Measurements from ENCODE around the gene RNF167. TPM values are rescaled to one million over a fixed set of nuclear protein-coding genes. Genes with fewer than 3 reads are reported as not detected.

RNF167 gene
- total RNA-seq, 2 experiments from 2014 or later: 249 to 261 TPM

GRCh38 chr17:4974115-4974670 is 34.1 kb downstream of the RNF167 start:
- Mint-ChIP-seq H3K9me3 (no peaks in the 10 kb centered on the region), H3K4me1 (peaks cover 14% of the 10 kb centered on the region), H3K27me3 (no peaks in the 10 kb centered on the region), H3K36me3 (ENCODE audit: low read depth) (peaks cover 62% of the 10 kb centered on the region), H3K4me3 (no peak overlapping the region), H3K27ac (no peak overlapping the region)
- ChIA-PET CTCF (no interaction called here), POLR2A (interaction anchor here (0.6 to 15.5 kb wide), 3 partner anchors 14 to 38 kb away, joined by 3 to 711 read pairs (median 78); partner anchors contain the start of genes CAMTA2, ENO3, PFN1 and RNF167)
- no peak for DNase-seq

- H3K27me3 Mint-ChIP-seq: no peaks in the 10 kb centered on the region
- no peak for DNase-seq
- peaks cover 70% of the 10 kb centered on the region for H3K36me3 Mint-ChIP-seq (ENCODE audit: low read depth)
- H3K4me3 Mint-ChIP-seq: no peak overlapping the region
- no peak overlapping the region for H3K27ac Mint-ChIP-seq
- H3K4me1 Mint-ChIP-seq: peaks cover 19% of the 10 kb centered on the region
- H3K9me3 Mint-ChIP-seq: no peaks in the 10 kb centered on the region
- ChIA-PET POLR2A (interaction anchor here (1.2 to 3.4 kb wide), 4 partner anchors 10 to 54 kb away, joined by 4 to 24 read pairs (median 6); partner anchors contain the start of genes PFN1 and SPAG7), CTCF (interaction anchor here (0.8 to 1.3 kb wide), 2 partner anchors 69 to 83 kb away, joined by 3 read pairs; no protein-coding TSS in a partner anchor)
Observed at GRCh38 chr17:4978726-4979125, 38.7 kb downstream of the RNF167 start.

- Mint-ChIP-seq H3K36me3 (ENCODE audit: low read depth) (peaks cover 61% of the 10 kb centered on the region), H3K4me3 (no peak overlapping the region), H3K27ac (peak overlapping the region; percentile 60), H3K9me3 (no peaks in the 10 kb centered on the region), H3K4me1 (peaks cover 23% of the 10 kb centered on the region), H3K27me3 (no peaks in the 10 kb centered on the region)
- DNase-seq: peak; percentile 45
- ChIA-PET CTCF (interaction anchor here (0.5 to 2.4 kb wide), 13 partner anchors 10 to 84 kb away, joined by 3 to 8 read pairs (median 4); partner anchors contain the start of genes RNF167, SLC25A11 and SPAG7), POLR2A (interaction anchor here (0.6 to 3.4 kb wide), 7 partner anchors 9 to 62 kb away, joined by 3 to 24 read pairs (median 3); partner anchors contain the start of genes PFN1 and SPAG7)
Observed at GRCh38 chr17:4980644-4981216, 40.7 kb downstream of the RNF167 start.

- ChIA-PET CTCF (interaction anchor here (1.6 to 1.8 kb wide), 2 partner anchors 15 to 49 kb away, joined by 4 to 9 read pairs; partner anchors contain the start of gene SPAG7), POLR2A (interaction anchor here (1.2 to 9.9 kb wide), 2 partner anchors 15 to 38 kb away, joined by 5 to 122 read pairs; partner anchors contain the start of genes PFN1, RNF167, SLC25A11 and SPAG7)
- Mint-ChIP-seq H3K36me3 (ENCODE audit: low read depth) (peaks cover 59% of the 10 kb centered on the region), H3K9me3 (no peaks in the 10 kb centered on the region), H3K4me3 (no peak overlapping the region), H3K4me1 (peaks cover 35% of the 10 kb centered on the region), H3K27me3 (no peaks in the 10 kb centered on the region), H3K27ac (no peak overlapping the region)
- DNase-seq: no peak
Observed at GRCh38 chr17:4982305-4982704, 42.2 kb downstream of the RNF167 start.

GRCh38 chr17:4986403-4986802 is 46.3 kb downstream of the RNF167 start:
- Mint-ChIP-seq H3K4me3 (peak overlapping the region; percentile 88), H3K9me3 (no peaks in the 10 kb centered on the region), H3K36me3 (ENCODE audit: low read depth) (peaks cover 28% of the 10 kb centered on the region), H3K27ac (peak overlapping the region; percentile 88), H3K27me3 (no peaks in the 10 kb centered on the region), H3K4me1 (peaks cover 44% of the 10 kb centered on the region)
- CTCF ChIA-PET: interaction anchor here (0.7 to 3.7 kb wide), 11 partner anchors 11 to 196 kb away, joined by 3 to 22 read pairs (median 4); partner anchors contain the start of genes INCA1, KIF1C, RNF167 and SLC25A11
- POLR2A ChIA-PET: interaction anchor here (0.8 to 9.9 kb wide), 9 partner anchors 8 to 500 kb away, joined by 3 to 122 read pairs (median 4); partner anchors contain the start of genes C17orf107, DERL2, INCA1 and KIF1C
- peak; percentile 21 for DNase-seq

- POLR2A ChIA-PET: interaction anchor here (0.8 to 9.9 kb wide), 14 partner anchors 8 to 499 kb away, joined by 3 to 122 read pairs (median 4); partner anchors contain the start of genes C17orf107, DERL2, INCA1 and KIF1C
- Mint-ChIP-seq H3K36me3 (ENCODE audit: low read depth) (peaks cover 26% of the 10 kb centered on the region), H3K27me3 (no peaks in the 10 kb centered on the region), H3K4me3 (peak within 1 kb of the TSS; percentile 88), H3K9me3 (no peaks in the 10 kb centered on the region), H3K27ac (peak within 1 kb of the TSS; percentile 88), H3K4me1 (peaks cover 40% of the 10 kb centered on the region)
- CTCF ChIA-PET: interaction anchor here (0.7 to 3.7 kb wide), 17 partner anchors 8 to 197 kb away, joined by 3 to 22 read pairs (median 4); partner anchors contain the start of genes INCA1, KIF1C, RNF167 and SLC25A11
- DNase-seq: peak; percentile 89
Observed at GRCh38 chr17:4986951-4987766, 47.1 kb downstream of the RNF167 start, which contains the start of gene CAMTA2. CAMTA2 (minus strand) TSS chr17:4987675; CDS start chr17:4986222, 1,453 bp downstream.

- H3K36me3 Mint-ChIP-seq (ENCODE audit: low read depth): peaks cover 18% of the 10 kb centered on the region
- ChIA-PET CTCF (interaction anchor here (0.8 to 3.7 kb wide), 13 partner anchors 7 to 198 kb away, joined by 3 to 22 read pairs (median 5); partner anchors contain the start of genes INCA1, KIF1C, RNF167 and SLC25A11), POLR2A (interaction anchor here (0.6 to 9.9 kb wide), 10 partner anchors 9 to 79 kb away, joined by 3 to 122 read pairs (median 4); partner anchors contain the start of genes ENO3, INCA1, KIF1C and PFN1)
- no peaks in the 10 kb centered on the region for H3K27me3 Mint-ChIP-seq
- H3K4me1 Mint-ChIP-seq: peaks cover 40% of the 10 kb centered on the region
- peak overlapping the region; percentile 88 for H3K4me3 Mint-ChIP-seq
- DNase-seq: no peak
- no peaks in the 10 kb centered on the region for H3K9me3 Mint-ChIP-seq
- peak overlapping the region; percentile 88 for H3K27ac Mint-ChIP-seq
Observed at GRCh38 chr17:4987767-4988567, 47.9 kb downstream of the RNF167 start.

- CTCF ChIA-PET: interaction anchor here (1.5 to 1.8 kb wide), 2 partner anchors 14 to 68 kb away, joined by 4 to 7 read pairs; no protein-coding TSS in a partner anchor
- H3K4me1 Mint-ChIP-seq: peaks cover 26% of the 10 kb centered on the region
- H3K27ac Mint-ChIP-seq: no peak overlapping the region
- H3K36me3 Mint-ChIP-seq (ENCODE audit: low read depth): peaks cover 5% of the 10 kb centered on the region
- DNase-seq: no peak
- H3K27me3 Mint-ChIP-seq: no peaks in the 10 kb centered on the region
- no peaks in the 10 kb centered on the region for H3K9me3 Mint-ChIP-seq
- no peak overlapping the region for H3K4me3 Mint-ChIP-seq
- POLR2A ChIA-PET: interaction anchor here (1.2 kb wide), 1 partner anchor 7 kb away, joined by 3 read pairs; no protein-coding TSS in a partner anchor
Observed at GRCh38 chr17:4994081-4994595, 54.1 kb downstream of the RNF167 start.

Other genes starting within 250 kb of the RNF167 start
- gene PELP1, start 236.1 kb upstream of the RNF167 start, total RNA-seq: 10 to 100 TPM; 67.7 to 69.2 TPM
- gene ARRB2, start 229.6 kb upstream of the RNF167 start, total RNA-seq: 100 to 1,000 TPM; 372 to 378 TPM
- 10 to 100 TPM; 24.6 to 25.3 TPM for gene MED11, start 208.8 kb upstream of the RNF167 start, total RNA-seq
- under 1 TPM in 1 of 2 experiments, not detected in 1; 0.10 TPM for gene ZMYND15, start 200.4 kb upstream of the RNF167 start, total RNA-seq
- 1 to 10 TPM; 2.2 to 2.6 TPM for gene CXCL16, start 200.3 kb upstream of the RNF167 start, total RNA-seq
- gene TM4SF5, start 168.4 kb upstream of the RNF167 start, total RNA-seq: under 1 TPM in 1 of 2 experiments, not detected in 1; 0.35 TPM
- under 1 TPM in 1 of 2 experiments, not detected in 1; 0.40 TPM for gene VMO1, start 153.9 kb upstream of the RNF167 start, total RNA-seq
- gene GLTPD2, start 151.3 kb upstream of the RNF167 start, total RNA-seq: not detected
- gene PSMB6, start 144.1 kb upstream of the RNF167 start, total RNA-seq: 100 to 1,000 TPM; 118 to 121 TPM
- 10 to 100 TPM; 17.4 to 20.7 TPM for gene PLD2, start 133.1 kb upstream of the RNF167 start, total RNA-seq
- 100 to 1,000 TPM; 107 to 109 TPM for gene MINK1, start 106.9 kb upstream of the RNF167 start, total RNA-seq
- gene C17orf107, start 40.7 kb upstream of the RNF167 start, total RNA-seq: under 1 TPM; 0.58 to 0.98 TPM
- under 1 TPM; 0.33 to 0.43 TPM for gene CHRNE, start 37.2 kb upstream of the RNF167 start, total RNA-seq
- gene GP1BA, start 8.0 kb upstream of the RNF167 start, total RNA-seq: not detected
- gene SLC25A11, start 222 bp upstream of the RNF167 start, total RNA-seq: 10 to 100 TPM; 62.8 to 71.0 TPM
- gene PFN1, start 8.3 kb downstream of the RNF167 start, total RNA-seq: 1,000 to 10,000 TPM; 2,149 to 2,220 TPM
- 10 to 100 TPM; 26.8 to 33.0 TPM for gene ENO3, start 10.9 kb downstream of the RNF167 start, total RNA-seq
- gene SPAG7, start 27.5 kb downstream of the RNF167 start, total RNA-seq: 10 to 100 TPM; 53.0 to 58.2 TPM
- 10 to 100 TPM; 73.2 to 80.1 TPM for gene CAMTA2, start 47.4 kb downstream of the RNF167 start, total RNA-seq
- under 1 TPM in 1 of 2 experiments, not detected in 1; 0.25 TPM for gene INCA1, start 57.3 kb downstream of the RNF167 start, total RNA-seq
- 10 to 100 TPM; 37.4 to 38.5 TPM for gene KIF1C, start 57.7 kb downstream of the RNF167 start, total RNA-seq
- gene SLC52A1, start 95.2 kb downstream of the RNF167 start, total RNA-seq: under 1 TPM; 0.65 to 0.68 TPM
- gene ZFP3, start 138.2 kb downstream of the RNF167 start, total RNA-seq: 1 to 10 TPM; 2.9 to 3.4 TPM
- gene ZNF232, start 171.6 kb downstream of the RNF167 start, total RNA-seq: 1 to 10 TPM; 6.4 to 6.7 TPM
- gene USP6, start 175.8 kb downstream of the RNF167 start, total RNA-seq: under 1 TPM; 0.08 to 0.10 TPM